Sigmoid colon (tissue), 4 donors: ENCODE results near the gene ZNF280C.

ENCODE experiments used
- EP300 ChIP-seq, 4 donors: sonication (generic); formaldehyde crosslinking; IDR thresholded peaks; one replicate each; pipeline ENCODE4 v1.6.1; 2017; ENCODE audit warnings: antibody characterized with exemption in 4 of 4
- POLR2A ChIP-seq, 2 donors: fragments of 450-650 bp; IDR thresholded peaks; one replicate each; pipeline ENCODE4 v1.6.1; 2016; ENCODE audit warnings: antibody characterized with exemption in 2 of 2, mild to moderate bottlenecking in 2 of 2, moderate library complexity in 2 of 2
- TF ChIP-seq, protein P1 (sequence below), 4 experiments: fragments of 450-650 bp in 3 of 4; fragments of 200-600 bp in 1 of 4; IDR thresholded peaks; one replicate each; pipeline ENCODE4 v1.5.1; 2016 to 2019; ENCODE audit warnings: antibody characterized with exemption in 4 of 4, mild to moderate bottlenecking in 3 of 4, moderate library complexity in 2 of 4

DNA sequence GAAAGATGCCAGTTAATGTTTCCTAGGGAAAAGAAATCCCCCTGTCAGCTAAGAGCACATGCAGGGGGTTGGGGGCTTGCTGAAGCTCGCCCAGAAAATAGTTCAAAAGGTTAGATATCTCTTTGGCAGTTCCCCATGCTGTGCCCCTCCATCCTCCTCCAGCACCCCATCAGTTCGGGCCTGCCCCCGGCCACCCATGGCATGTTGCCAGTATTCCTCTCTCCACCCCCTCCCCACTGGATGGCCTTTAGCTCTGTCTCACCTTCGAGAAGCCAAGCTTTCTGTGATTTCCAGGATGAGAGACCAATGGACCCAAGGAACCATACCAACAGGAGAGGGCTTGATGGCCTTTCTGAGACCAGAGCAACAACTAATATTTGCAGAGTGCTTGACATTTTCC is 91.8 kb downstream of the ZNF280C start:
- TF ChIP-seq, protein P1, sequence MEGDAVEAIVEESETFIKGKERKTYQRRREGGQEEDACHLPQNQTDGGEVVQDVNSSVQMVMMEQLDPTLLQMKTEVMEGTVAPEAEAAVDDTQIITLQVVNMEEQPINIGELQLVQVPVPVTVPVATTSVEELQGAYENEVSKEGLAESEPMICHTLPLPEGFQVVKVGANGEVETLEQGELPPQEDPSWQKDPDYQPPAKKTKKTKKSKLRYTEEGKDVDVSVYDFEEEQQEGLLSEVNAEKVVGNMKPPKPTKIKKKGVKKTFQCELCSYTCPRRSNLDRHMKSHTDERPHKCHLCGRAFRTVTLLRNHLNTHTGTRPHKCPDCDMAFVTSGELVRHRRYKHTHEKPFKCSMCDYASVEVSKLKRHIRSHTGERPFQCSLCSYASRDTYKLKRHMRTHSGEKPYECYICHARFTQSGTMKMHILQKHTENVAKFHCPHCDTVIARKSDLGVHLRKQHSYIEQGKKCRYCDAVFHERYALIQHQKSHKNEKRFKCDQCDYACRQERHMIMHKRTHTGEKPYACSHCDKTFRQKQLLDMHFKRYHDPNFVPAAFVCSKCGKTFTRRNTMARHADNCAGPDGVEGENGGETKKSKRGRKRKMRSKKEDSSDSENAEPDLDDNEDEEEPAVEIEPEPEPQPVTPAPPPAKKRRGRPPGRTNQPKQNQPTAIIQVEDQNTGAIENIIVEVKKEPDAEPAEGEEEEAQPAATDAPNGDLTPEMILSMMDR (IDR thresholded peaks at IDR 0.05), result no peak
- no peak for TF ChIP-seq POLR2A (IDR thresholded peaks at IDR 0.05)
- TF ChIP-seq EP300 (IDR thresholded peaks at IDR 0.05), result no peak
